A673 (cell line): Measurements from ENCODE around the gene TAC3. TPM values are rescaled to one million over a fixed set of nuclear protein-coding genes. Genes with fewer than 3 reads are reported as not detected.

Source experiments
- BruUV-seq: library from RNA; stranded (reverse); fragments of 400-500 nt; replicated peaks from 2 replicates; lab custom pipeline; 2021; lab: Mats Ljungman, UMichigan
- CTCF ChIA-PET: fragments of 300-600 bp; sonication (Branson Sonifier 250); formaldehyde crosslinking; loops from one replicate; lab custom pipeline; 2022; ENCODE audit warnings: antibody characterized with exemption; lab: Charles Lee
- POLR2A ChIA-PET: fragments of 300-600 bp; sonication (Branson Sonifier 250); formaldehyde crosslinking; loops from one replicate; lab custom pipeline; 2022; ENCODE audit warnings: antibody characterized with exemption; ENCODE audit not compliant: low non-redundant PET; lab: Charles Lee
- DNase-seq: peaks from one replicate; pipeline ENCODE4 v3.0.0-alpha.2; 2015; ENCODE audit warnings: low spot score
- H3K27ac ChIP-seq: fragments of 200-600 bp; sonication (generic); 2 replicates; pipeline ENCODE4 v1.5.1; 2016; ENCODE audit warnings: mixed run types, low read depth, mild to moderate bottlenecking, mixed read lengths, antibody characterized with exemption, low read length; ENCODE audit not compliant: poor library complexity, severe bottlenecking
- H3K27me3 ChIP-seq: fragments of 200-600 bp; sonication (generic); replicated peaks from 2 replicates; pipeline ENCODE4 v1.6.1; 2017; ENCODE audit warnings: mixed run types, low read depth, mild to moderate bottlenecking, mixed read lengths, antibody characterized with exemption, low read length; ENCODE audit not compliant: insufficient read depth, poor library complexity
- H3K36me3 ChIP-seq: fragments of 200-600 bp; sonication (generic); 2 replicates; pipeline ENCODE4 v1.6.1; 2016; ENCODE audit warnings: mixed run types, mild to moderate bottlenecking, mixed read lengths, antibody characterized with exemption, low read length; ENCODE audit not compliant: insufficient read depth, poor library complexity, severe bottlenecking
- H3K4me1 ChIP-seq: fragments of 200-600 bp; sonication (generic); 2 replicates; pipeline ENCODE4 v1.6.1; 2017; ENCODE audit warnings: mixed run types, mild to moderate bottlenecking, mixed read lengths, antibody characterized with exemption, low read length; ENCODE audit not compliant: insufficient read depth, poor library complexity, severe bottlenecking
- H3K4me3 ChIP-seq: fragments of 200-600 bp; sonication (generic); 2 replicates; pipeline ENCODE4 v1.5.1; 2016; ENCODE audit warnings: low read depth, mixed run types, mild to moderate bottlenecking, mixed read lengths, low read length; ENCODE audit not compliant: poor library complexity, severe bottlenecking
- H3K9me3 ChIP-seq: fragments of 200-600 bp; sonication (generic); 2 replicates; pipeline ENCODE4 v1.6.1; 2016; ENCODE audit warnings: mixed run types, low read depth, mild to moderate bottlenecking, mixed read lengths, antibody characterized with exemption, low read length; ENCODE audit not compliant: poor library complexity, severe bottlenecking
- EZH2 ChIP-seq: fragments of 200-600 bp; sonication (generic); IDR thresholded peaks from 2 replicates; pipeline ENCODE4 v1.6.1; 2017; ENCODE audit warnings: borderline replicate concordance, low read depth, mild to moderate bottlenecking, mixed read lengths, antibody characterized with exemption, low read length; ENCODE audit not compliant: poor library complexity, severe bottlenecking
- intact Hi-C: fragments of 100-400 bp; cut with micrococcal nuclease; formaldehyde crosslinking; loops from one replicate; pipeline ENCODE4 v1.10.0; 2022; ENCODE audit not compliant: unreplicated experiment
- total RNA-seq: library from RNA; stranded (reverse); gene quantifications from 2 replicates; pipeline ENCODE4 v1.2.3, GENCODE V29; 2021
- TF ChIP-seq, protein P1 (sequence below): fragments of 300-800, 200-600 bp; sonication (generic); conservative IDR thresholded peaks from 2 replicates; pipeline ENCODE4 v1.5.1; 2017; ENCODE audit warnings: low read depth, mild to moderate bottlenecking, antibody characterized with exemption, low read length, moderate library complexity, mixed read lengths

Gene TAC3
- total RNA-seq, 1 experiment from 2014 or later = not detected

DNA sequence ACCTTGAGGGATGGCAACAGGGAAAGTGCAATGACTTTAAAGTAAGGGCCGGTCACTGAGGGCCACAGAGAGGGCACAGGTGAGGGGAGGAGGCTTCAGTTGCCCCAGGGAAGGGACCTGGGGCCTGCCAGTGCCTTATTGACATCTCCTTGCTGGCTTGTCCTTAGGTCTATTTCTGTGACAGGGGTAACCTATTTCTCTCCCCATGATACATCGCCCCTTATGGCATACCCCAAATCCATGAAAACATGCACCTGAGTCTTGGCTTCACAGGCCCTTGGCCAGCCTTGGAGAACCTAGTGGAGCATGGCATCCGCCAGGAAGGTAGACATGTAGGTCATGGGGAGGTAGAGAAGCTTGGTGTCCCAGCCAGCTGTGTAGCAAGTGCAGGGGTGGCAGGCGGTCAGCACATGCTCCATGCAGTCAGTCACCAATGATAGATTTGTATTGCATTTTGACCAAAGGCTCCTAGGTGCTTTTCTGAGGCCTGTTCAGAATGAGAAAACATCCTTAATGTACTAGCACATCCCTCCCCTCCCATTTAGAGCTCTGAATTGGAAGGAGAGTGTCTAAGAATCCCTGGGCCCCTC is 35.3 kb downstream of the TAC3 start:
- BruUV-seq = no TSS peak
- Histone ChIP-seq H3K27me3 (no peaks in the 10 kb centered on the region), H3K36me3 (no peaks in the 10 kb centered on the region), H3K4me3 (no peak overlapping the region), H3K4me1 (no peaks in the 10 kb centered on the region), H3K27ac (no peak overlapping the region), H3K9me3 (no peaks in the 10 kb centered on the region)
- intact Hi-C loops = no loop called here
- CTCF ChIA-PET = no interaction called here
- no peak for TF ChIP-seq EZH2
- TF ChIP-seq, protein P1, sequence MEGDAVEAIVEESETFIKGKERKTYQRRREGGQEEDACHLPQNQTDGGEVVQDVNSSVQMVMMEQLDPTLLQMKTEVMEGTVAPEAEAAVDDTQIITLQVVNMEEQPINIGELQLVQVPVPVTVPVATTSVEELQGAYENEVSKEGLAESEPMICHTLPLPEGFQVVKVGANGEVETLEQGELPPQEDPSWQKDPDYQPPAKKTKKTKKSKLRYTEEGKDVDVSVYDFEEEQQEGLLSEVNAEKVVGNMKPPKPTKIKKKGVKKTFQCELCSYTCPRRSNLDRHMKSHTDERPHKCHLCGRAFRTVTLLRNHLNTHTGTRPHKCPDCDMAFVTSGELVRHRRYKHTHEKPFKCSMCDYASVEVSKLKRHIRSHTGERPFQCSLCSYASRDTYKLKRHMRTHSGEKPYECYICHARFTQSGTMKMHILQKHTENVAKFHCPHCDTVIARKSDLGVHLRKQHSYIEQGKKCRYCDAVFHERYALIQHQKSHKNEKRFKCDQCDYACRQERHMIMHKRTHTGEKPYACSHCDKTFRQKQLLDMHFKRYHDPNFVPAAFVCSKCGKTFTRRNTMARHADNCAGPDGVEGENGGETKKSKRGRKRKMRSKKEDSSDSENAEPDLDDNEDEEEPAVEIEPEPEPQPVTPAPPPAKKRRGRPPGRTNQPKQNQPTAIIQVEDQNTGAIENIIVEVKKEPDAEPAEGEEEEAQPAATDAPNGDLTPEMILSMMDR = no peak
- POLR2A ChIA-PET = no interaction called here
- DNase-seq = no peak

DNA sequence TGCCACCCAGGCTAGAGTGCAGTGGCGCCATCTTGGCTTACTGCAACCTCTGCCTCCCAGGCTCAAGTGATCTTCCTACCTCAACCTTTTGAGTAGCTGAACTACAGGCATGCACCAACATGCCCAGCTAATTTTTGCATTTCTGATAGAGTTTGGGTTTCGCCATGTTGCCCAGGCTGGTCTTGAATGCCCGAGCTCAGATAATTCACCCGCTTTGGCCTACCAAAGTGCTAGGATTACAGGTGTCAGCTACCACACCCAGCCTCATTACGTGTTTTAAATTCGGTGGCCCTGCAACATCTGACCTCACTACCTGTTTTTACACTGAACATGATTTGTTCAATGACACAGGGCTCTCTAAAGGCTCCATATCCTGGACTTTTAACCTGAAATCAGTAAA is 36.1 kb downstream of the TAC3 start:
- Histone ChIP-seq H3K9me3 (no peaks in the 10 kb centered on the region), H3K36me3 (no peaks in the 10 kb centered on the region), H3K4me3 (no peak overlapping the region), H3K27ac (no peak overlapping the region), H3K4me1 (no peaks in the 10 kb centered on the region), H3K27me3 (no peaks in the 10 kb centered on the region)
- TF ChIP-seq, protein P1 = no peak
- no peak for TF ChIP-seq EZH2
- ChIA-PET CTCF (no interaction called here), POLR2A (no interaction called here)
- no peak for DNase-seq
- intact Hi-C loops = no loop called here
- no TSS peak for BruUV-seq

DNA sequence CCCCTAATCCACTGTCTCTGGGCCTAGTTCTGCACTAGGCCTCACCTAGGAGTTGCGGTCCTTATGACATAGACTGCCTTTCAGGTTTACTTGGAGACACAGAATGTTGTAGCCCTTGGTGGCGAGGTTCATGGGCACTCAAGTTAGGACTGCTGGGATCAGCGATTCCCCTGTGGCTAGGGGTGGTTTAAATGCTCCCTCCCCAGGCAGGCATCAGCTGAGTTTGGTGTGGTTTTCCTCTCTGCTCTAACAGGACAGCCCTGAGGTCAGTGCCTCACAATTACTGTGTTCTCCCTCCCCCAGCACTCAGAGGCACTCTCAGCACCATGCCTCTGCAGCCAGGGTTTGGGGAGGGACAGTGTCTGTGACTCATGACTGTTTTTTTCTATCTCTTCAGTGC is 36.7 kb downstream of the TAC3 start:
- H3K4me3 ChIP-seq = no peak overlapping the region
- CTCF ChIA-PET = no interaction called here
- no peaks in the 10 kb centered on the region for H3K9me3 ChIP-seq
- no peak for DNase-seq
- no peak overlapping the region for H3K27ac ChIP-seq
- POLR2A ChIA-PET = no interaction called here
- BruUV-seq = no TSS peak
- H3K27me3 ChIP-seq = no peaks in the 10 kb centered on the region
- intact Hi-C loops = no loop called here
- no peaks in the 10 kb centered on the region for H3K36me3 ChIP-seq
- TF ChIP-seq, protein P1 = no peak
- no peak for TF ChIP-seq EZH2
- H3K4me1 ChIP-seq = no peaks in the 10 kb centered on the region
